NCI-H82 treated with DMSO at 0.1 percent for 48 hours (cell line): ENCODE measurements around the gene CDH22.

Experiments
- DNase-seq: peaks from one replicate; lab custom pipeline; 2025; ENCODE audit not compliant: unreplicated experiment; lab: John Stamatoyannopoulos, UW

CDH22 gene

GRCh38 chr20:46127396-46128010 lies 180.8 kb downstream of the CDH22 start:
- no peak for DNase-seq

GRCh38 chr20:46126440-46127056 lies 181.8 kb downstream of the CDH22 start:
- DNase-seq: no peak
